C4-2B (cell line): ENCODE data around the gene IMPDH1.

Source experiments
- H3K27ac ChIP-seq: fragments of 450-650 bp; 2 replicates; pipeline ENCODE4 v1.5.1; 2017
- ZFX ChIP-seq: fragments of 450-650 bp; IDR thresholded peaks from 2 replicates; pipeline ENCODE4 v1.6.1; 2017
- TF ChIP-seq, protein P1 (sequence below): fragments of 450-650 bp; conservative IDR thresholded peaks from 2 replicates; pipeline ENCODE4 v1.5.1; 2017; ENCODE audit warnings: mild to moderate bottlenecking

IMPDH1 gene

DNA sequence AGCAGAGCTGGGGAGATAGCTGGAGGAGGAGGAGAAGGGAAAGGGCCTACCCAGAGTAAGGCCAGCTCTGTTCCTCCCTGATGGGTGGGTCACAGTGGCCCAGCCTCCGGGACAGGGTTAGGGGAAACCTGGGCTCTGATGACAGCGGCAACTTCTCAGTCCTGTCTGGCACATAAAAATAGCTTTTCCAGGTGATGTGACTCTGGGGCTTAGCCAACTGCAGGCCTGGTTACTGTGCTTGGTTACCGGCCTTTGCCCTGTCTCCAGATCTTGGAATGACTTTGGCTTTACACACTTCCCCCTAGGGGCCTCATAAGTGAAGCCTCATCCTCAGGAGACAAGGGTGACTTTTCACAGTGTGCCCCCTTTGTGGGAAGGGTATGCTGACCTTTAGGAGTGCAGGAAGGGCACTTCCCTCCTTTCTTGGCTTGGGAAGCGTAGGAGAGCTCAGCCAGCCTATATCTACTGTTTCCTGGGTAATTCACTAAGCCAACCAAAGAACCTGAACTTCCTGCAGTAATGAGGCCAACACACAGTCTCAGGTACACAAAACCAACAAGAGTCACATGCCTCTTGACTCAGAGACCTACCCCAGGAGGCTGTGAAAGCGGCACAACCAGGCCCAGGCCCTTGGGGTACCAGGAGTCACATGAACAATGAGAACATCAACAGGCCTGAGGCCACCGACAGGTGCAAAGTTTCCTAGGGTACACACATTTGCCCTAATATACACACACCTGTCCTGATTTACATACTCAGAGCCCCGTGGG, 34.2 kb upstream of the IMPDH1 start:
- TF ChIP-seq ZFX: no peak
- TF ChIP-seq, protein P1, sequence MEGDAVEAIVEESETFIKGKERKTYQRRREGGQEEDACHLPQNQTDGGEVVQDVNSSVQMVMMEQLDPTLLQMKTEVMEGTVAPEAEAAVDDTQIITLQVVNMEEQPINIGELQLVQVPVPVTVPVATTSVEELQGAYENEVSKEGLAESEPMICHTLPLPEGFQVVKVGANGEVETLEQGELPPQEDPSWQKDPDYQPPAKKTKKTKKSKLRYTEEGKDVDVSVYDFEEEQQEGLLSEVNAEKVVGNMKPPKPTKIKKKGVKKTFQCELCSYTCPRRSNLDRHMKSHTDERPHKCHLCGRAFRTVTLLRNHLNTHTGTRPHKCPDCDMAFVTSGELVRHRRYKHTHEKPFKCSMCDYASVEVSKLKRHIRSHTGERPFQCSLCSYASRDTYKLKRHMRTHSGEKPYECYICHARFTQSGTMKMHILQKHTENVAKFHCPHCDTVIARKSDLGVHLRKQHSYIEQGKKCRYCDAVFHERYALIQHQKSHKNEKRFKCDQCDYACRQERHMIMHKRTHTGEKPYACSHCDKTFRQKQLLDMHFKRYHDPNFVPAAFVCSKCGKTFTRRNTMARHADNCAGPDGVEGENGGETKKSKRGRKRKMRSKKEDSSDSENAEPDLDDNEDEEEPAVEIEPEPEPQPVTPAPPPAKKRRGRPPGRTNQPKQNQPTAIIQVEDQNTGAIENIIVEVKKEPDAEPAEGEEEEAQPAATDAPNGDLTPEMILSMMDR: no peak
- no peak overlapping the region for H3K27ac ChIP-seq

DNA sequence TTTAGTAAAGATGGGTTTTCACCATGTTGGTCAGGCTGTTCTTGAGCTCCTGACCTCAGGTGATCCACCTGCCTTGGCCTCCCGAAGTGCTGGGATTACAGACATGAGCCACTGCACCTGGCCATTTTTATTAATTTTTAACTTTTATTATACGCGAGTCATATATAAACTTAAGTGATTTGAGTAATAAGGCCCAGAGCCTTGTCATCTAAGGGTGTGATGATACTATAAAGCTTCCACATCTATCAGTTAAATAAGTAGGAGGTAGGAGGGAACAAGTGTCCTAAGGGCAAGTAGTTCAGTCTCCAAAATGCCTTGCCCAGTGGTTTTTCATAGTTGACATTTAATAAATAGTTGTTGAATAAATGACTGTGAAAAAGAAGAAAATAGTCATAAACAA, 32.6 kb upstream of the IMPDH1 start:
- no peak overlapping the region for H3K27ac ChIP-seq
- TF ChIP-seq, protein P1: no peak
- TF ChIP-seq ZFX: no peak

DNA sequence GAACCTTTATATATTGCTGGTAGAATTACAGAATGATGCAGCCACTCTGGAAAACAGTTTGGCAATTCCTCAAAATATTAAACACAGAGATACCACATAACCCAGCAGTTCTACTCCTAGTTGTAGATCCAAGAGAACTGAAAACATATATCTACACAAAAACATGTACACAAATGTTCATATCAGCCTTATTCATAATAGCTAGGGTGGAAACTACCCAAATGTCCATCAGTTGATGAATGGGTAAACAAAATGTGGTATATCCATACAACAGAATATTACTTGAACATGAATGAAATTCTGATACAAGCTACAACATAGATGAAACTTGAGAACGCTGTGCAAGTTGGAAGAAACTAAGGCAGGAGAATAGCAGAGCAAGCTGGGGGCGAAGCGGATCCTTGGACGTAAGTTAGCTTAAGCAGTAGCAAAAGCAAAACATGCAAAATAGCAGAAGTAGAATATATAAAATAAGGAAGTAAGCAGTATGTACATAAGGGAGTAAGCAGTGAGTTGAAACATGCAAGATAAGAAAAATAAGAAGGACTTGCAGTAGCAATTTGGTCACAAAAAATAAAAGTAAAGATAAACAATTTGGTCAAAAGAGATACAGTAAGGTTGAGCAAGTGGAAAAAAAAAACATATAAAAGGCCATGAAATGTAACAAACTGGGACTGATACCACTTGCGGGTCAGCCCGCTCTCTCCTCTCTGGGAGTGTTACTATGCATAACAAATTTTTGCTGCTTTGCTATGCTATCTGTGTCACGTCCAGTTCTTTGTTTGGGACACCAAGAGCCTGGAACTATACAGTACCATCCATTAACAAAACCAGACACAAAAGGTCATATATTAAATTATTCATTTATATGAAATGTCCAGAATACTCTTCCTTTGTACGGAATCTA, 27.9 kb upstream of the IMPDH1 start:
- no peak for TF ChIP-seq ZFX
- TF ChIP-seq, protein P1: no peak
- H3K27ac ChIP-seq: no peak overlapping the region

DNA sequence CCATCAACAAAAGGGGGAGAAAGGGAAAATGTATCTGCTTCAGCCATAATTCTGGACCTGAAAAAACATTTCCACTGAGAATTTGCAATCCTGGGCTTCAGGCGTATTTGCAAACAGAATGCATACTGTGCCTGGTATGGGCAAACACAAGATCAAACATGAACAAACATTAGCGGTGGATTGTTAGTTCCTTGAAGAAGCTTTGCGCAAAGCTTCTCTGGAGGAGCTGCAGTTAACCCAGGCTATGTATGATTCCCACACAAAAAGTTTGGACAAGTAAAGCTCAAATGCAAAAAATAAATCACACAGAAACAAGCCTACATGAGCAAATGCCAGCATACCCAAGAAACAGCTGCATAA, 25.5 kb upstream of the IMPDH1 start:
- TF ChIP-seq ZFX: no peak
- TF ChIP-seq, protein P1: no peak
- H3K27ac ChIP-seq: peak overlapping the region; percentile 62; the same call in 1 of the 2 replicates

DNA sequence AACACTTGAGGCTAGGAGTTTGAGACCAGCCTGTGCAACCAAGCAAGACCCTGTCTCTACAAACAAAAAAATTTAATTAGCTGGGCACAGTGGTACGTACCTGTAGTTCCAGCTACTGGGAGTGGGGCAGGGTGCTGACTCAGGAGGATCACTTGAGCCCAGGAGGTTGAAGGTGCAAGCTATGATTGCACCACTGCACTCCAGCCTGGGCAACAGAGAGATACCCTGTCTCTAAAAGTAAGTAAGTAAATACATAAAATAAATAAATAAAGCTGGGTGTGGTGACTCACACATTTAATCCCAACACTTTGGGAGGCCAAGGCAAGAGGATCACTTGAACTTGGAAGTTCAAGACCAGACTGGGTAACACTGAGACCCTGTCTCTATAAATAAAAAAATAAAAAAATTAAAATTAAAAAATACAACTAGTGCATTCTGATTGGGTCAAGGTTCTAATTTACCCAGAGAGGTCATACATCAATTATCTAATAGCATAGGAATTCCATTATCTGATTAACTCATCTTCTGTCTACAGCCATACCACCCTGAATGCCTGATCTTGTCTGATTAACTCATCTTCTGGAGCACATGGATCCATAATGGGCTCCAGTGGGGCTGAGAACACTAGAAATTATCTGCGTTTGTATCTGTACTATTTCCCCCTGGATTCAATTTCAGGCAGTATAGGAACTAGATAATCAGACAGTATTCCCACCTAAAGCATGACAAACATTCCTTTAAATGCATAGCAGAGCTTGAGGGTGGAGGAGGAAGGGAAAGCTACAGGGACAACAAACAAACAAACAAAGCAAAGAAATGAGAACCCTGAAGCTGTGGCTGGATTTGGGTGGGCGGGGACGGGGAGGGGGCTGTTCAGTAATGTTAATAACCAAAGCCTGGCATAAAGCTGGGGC, 24.9 kb upstream of the IMPDH1 start:
- no peak for TF ChIP-seq ZFX
- TF ChIP-seq, protein P1: no peak
- peak overlapping the region; percentile 70 for H3K27ac ChIP-seq

GRCh38 chr7:128431754-128432153, 22.0 kb upstream of the IMPDH1 start:
- TF ChIP-seq, protein P1: no peak
- TF ChIP-seq ZFX: no peak

More at GRCh38 chr7:128431754-128432153, 22.0 kb upstream of the IMPDH1 start:
- H3K27ac ChIP-seq: no peak overlapping the region
